ENCODE data around the gene BZW1.

GRCh38 chr2:200864176-200865034 is 52.7 kb downstream of the BZW1 start, which contains the start of gene CLK1:
- TF ChIP-seq CTCF (IDR thresholded peaks at IDR 0.05) (no peak), POLR2A (IDR thresholded peaks at IDR 0.05) (peak; percentile 99 to 100)
